ENCODE results near the gene LRPAP1.
A peak's percentile ranks its signal among the peaks of the same experiment; 100 is the strongest.
"Not testable (repeated sequence)": the region's sequence is repeated elsewhere in the genome, so short reads cannot be mapped to it uniquely, and the experiment has no call there.

The LRPAP1 gene

GRCh38 chr4:3560465-3560864 is 28.2 kb upstream of the LRPAP1 start:
- DNase-seq: not testable (repeated sequence)

- DNase-seq: not testable (repeated sequence)
These were observed 27.4 kb upstream of the LRPAP1 start for GRCh38 chr4:3559381-3560290.

DNA sequence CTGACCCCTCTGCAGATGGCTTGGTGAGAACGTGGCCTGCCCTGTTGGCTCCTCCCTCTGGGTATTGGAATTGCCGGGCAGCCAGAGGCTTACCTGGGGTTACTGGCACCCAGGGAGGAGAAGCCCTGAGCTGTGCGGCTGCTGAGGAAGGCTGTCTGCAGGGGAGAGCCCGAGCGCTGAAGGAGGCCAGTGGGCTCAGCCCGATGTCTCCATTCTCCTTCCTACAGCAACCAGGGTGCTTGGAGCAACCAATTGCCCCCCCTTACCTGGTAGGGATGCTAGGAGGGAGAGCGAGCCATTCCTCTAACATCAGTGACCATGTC is 26.3 kb upstream of the LRPAP1 start:
- not testable (repeated sequence) for DNase-seq

DNA sequence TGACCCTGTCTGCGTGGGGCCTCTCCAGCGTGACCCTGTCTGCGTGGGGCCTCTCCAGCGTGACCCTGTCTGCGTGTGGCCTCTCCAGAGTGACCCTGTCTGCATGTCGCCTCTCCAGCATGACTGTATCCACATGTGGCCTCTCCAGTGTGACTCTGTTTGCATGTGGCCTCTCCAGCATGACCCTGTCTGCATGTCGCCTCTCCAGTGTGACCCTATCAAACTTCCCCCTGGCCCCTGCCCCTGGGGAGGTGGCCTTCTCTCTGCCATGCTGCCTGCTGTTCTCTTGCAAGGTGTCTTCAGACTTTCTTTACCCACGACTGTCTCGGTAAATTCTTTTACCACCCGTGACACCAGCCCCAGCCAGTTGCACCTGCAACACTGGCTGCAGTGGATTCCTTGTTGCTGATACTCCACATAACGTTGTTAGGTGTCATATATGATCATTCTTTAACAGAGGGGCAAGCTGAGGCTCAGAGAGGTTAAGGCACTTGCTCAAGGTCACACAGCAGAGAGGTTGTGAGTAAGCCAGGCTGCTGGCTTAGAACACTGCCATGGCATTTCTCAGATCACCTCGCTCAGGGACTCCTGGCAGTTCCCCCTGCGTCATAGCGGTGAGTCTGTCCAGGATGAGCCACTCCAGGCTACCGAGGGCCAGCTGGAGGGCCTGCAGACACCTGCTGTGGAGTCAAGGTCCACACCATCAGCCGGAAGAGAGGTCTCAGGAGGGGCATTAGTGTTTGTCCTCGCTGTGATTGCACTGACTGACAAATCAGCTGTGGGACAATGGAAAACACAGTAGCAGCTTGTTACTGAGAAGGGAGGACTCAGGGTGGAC is 25.7 kb upstream of the LRPAP1 start:
- not testable (repeated sequence) for DNase-seq

DNA sequence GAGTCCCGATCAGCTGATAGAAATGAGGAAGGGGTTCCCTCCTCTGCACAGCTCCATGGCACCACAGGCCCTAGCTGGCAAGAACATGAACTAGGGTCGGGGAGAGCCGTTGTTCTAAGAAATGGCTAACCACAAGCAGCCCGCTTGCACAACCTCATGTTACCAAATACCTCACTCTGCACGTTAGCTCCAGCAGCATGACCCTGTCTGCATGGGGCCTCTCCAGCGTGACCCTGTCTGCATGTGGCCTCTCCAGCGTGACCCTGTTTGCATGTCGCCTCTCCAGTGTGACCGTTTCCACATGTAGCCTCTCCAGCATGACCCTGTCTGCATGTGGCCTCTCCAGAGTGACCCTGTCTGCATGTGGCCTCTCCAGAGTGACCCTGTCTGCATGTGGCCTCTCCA is 24.9 kb upstream of the LRPAP1 start:
- peak; percentile 70 for DNase-seq

DNA sequence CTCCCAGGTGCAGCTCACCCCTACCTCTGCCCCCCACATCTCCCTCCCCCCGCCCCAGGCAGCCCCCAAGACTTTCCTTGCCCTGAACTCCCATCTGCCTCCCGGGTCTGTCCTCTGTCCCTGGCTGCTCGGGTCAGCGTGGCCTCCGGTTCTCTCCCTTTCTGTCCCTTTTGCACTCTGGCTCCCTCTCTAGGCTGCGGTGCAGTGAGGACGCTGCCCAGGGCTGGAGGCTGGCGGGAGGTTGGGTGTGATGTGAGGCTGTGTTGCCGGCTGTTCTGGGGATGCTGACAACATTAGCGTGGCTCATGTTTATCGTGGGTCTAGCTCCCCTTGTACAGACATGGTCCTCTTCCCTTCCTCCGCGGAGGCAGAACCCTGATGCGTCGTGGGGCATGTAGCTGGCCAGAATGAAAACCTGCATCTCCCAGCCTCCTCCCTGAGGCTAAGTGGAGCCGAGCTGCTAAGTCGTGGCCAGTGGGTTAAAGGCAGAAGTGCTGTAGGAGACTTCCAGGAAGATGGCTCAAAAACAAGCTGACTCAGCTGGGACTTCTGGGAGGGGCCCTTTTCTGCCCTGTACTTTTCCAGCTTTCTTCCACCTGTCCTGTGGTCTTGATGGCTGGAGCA is 24.1 kb upstream of the LRPAP1 start:
- DNase-seq: not testable (repeated sequence)

DNA sequence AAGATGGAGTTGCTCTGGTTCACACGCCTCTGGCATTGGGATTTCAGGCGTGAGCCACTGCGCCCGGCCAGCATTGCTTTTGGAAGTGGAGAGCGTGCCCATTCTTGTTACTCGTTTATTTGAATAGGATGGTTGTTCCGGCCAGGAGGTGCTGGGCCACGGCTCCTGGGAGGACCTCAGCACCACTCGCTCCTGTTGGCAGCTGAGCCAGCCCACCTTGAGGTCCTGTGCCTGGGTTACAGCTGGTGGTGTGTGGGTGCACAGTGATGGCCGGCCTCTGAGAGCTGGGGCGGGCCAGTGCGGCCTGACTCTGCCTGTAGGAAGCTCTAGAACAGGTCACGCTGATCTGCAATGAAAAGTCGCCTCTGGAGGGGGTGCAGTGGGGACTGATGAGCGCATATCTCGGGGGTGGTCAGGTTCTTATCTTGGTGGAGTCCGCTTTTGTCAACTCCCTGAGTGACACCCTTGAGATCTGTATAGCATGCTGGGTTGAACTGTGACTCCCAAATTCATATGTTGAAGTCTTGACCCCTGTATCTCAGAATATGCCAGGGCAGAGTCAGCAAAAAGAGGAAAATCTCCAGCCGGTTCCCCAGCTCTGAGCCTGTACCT is 23.3 kb upstream of the LRPAP1 start:
- not testable (repeated sequence) for DNase-seq

DNA sequence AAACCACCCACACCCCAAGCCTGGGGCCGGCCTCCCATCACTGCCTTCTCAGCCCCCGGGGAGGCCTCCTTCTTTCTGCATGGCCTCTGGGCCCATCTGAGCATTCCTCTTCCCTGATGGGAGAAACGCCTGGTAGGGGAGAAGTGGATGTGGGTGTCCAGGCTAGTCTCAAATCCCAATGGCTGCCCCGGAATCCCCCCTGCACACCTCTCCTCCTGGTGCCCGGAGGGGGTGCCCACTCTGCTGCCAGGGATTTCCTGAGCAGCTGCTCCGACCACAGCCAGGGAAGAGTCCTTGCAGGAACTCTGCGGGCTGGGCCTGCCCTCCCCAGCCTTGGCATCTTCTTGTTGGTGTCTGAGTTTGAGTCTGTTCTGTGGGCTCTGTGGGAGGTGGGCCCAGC is 19.1 kb upstream of the LRPAP1 start:
- DNase-seq: not testable (repeated sequence)

- not testable (repeated sequence) for DNase-seq
These were observed 18.6 kb upstream of the LRPAP1 start for GRCh38 chr4:3550792-3551325.

DNA sequence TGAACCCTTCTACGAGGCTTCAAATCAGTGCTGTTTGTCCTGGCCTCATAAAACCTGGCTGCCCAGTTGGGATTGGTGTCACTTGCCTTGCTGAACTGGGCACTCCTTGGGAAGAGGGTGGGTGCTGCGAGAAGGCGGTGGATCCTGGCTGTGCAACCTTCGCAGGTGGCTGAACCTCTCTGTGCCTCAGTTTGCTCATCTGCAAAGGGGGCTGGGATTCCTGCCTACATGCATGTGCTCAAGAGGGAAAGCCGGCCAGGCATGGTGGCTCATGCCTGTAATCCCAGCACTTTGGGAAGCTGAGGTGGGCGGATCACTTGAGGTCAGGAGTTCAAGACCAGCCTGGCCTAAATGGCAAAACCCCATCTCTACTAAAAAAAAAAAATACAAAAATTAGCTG is 17.8 kb upstream of the LRPAP1 start:
- not testable (repeated sequence) for DNase-seq

- DNase-seq: not testable (repeated sequence)
These were observed 17.4 kb upstream of the LRPAP1 start for GRCh38 chr4:3549694-3550001.

GRCh38 chr4:3548991-3549693 is 16.9 kb upstream of the LRPAP1 start:
- DNase-seq: not testable (repeated sequence)

GRCh38 chr4:3546721-3547120 is 14.5 kb upstream of the LRPAP1 start:
- DNase-seq: not testable (repeated sequence)

DNA sequence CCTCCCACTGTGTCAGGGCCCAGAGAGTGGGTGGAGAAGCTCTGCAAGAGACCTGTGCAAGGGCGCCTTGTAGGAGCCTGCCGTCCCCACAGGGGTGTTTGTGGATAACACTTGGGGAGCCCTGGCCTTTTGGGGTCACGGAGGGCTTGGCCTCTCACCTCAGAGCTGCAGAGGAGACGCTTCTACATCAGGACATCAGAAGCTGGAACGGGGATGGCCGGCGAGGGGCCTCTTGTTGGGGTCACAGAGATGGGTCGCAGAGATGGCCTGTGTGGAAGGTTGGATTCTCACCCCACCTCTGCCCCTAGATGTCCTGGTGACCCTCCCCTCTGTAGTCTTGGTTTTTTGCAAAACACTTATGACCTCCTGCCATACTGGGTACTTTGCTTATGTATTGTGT is 13.1 kb upstream of the LRPAP1 start:
- not testable (repeated sequence) for DNase-seq

- DNase-seq: not testable (repeated sequence)
These were observed 12.2 kb upstream of the LRPAP1 start for GRCh38 chr4:3544259-3545025.

DNA sequence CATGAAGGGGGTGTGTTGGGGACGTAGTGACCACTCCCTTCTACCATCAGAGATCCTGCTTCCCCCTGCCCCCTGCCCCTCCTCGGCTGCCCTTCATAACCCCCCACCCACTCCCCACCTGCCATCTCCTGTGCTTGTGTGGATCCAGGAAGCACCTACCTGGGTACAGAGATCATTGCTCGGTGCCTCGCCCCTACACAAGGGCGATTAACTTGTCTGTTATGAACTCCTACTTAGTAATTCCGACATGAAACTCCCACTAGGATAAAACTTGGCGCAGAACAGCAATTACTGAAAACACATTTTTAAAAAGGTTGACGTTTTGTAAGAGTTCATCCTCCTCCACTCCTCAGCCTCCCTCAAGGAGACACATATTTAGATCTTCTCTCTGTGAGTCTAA is 11.2 kb upstream of the LRPAP1 start:
- not testable (repeated sequence) for DNase-seq

DNA sequence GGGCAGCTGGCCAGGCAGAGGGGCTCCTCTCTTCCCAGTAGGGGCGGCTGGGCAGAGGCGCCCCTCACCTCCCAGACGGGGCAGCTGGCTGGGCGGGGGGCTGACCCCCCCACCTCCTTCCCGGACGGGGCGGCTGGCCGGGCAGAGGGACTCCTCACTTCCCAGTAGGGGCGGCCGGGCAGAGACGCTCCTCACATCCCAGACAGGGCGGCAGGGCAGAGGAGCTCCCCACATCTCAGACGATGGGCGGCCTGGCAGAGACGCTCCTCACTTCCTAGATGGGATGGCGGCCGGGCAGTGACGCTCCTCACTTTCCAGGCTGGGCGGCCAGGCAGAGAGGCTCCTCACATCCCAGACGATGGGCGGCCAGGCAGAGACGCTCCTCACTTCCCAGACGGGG is 6.7 kb upstream of the LRPAP1 start:
- not testable (repeated sequence) for DNase-seq

GRCh38 chr4:3535812-3536211 is 3.6 kb upstream of the LRPAP1 start:
- DNase-seq: not testable (repeated sequence)

GRCh38 chr4:3533423-3533820 is 1.2 kb upstream of the LRPAP1 start:
- DNase-seq: no peak

DNA sequence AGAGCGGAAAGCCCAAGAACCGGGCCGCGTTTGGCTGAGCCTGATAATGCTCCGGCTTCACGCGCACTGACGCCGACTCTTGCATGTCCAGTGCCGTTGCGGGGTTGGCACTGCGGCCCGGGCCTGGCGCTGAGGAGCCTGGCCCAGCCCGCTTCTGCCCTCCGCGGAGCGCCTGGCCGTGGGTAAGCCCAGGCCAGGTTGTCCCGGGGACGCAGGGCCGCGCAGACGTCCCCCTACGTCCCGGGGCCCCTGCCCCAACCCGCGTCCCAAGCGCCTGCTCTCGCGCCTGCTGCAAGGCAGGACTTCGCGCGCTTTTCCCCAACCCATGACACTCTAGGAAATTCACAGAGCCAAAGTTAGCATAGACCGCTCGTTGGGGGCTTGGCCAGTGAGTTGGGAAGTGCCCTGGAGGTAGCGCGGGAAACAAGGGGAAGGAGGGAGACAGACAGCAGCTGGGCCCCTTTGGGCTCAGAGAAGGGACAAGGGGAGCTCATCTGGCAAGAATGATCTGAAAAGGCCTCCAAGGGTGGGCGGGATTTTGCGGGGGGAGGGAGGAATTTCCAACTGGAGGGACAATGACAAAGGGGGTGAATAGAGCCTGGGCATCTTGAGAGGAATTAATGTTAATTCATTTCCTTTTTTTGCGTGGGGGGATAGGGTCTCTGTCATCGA is 665 bp upstream of the LRPAP1 start:
- no peak for DNase-seq
